OCI-LY1 (cell line): ENCODE results near the gene ARL16.

Experiments
- H2AFZ ChIP-seq: fragments of 200-600 bp; sonication (generic), shearing (Covaris generic); 2 replicates; pipeline ENCODE4 v1.6.0; 2014; ENCODE audit warnings: antibody characterized with exemption, mild to moderate bottlenecking, low read length
- H3F3A ChIP-seq: fragments of 200-600 bp; sonication (generic), shearing (Covaris generic); 2 replicates; pipeline ENCODE4 v1.6.0; 2014; ENCODE audit warnings: mild to moderate bottlenecking, antibody characterized with exemption, low read length, moderate library complexity; ENCODE audit not compliant: insufficient read depth
- H3K27ac ChIP-seq: fragments of 200-600 bp; sonication (generic); 2 replicates; pipeline ENCODE4 v1.5.1; 2014; ENCODE audit warnings: low read length, mixed run types, mild to moderate bottlenecking, low read depth; ENCODE audit not compliant: poor library complexity, severe bottlenecking
- H3K27me3 ChIP-seq: fragments of 200-600 bp; sonication (generic); 2 replicates; pipeline ENCODE4 v1.6.0; 2014; ENCODE audit warnings: antibody characterized with exemption, mild to moderate bottlenecking, low read length, moderate library complexity; ENCODE audit not compliant: insufficient read depth
- H3K36me3 ChIP-seq: fragments of 200-600 bp; sonication (generic); 2 replicates; pipeline ENCODE4 v1.6.1; 2014; ENCODE audit warnings: mild to moderate bottlenecking, antibody characterized with exemption, low read length, moderate library complexity, mixed read lengths; ENCODE audit not compliant: insufficient read depth
- H3K4me1 ChIP-seq: fragments of 200-600 bp; sonication (generic); 2 replicates; pipeline ENCODE4 v1.5.1; 2014; ENCODE audit warnings: mild to moderate bottlenecking, low read length, moderate library complexity; ENCODE audit not compliant: insufficient read depth, severe bottlenecking
- H3K4me2 ChIP-seq: fragments of 200-600 bp; sonication (generic), shearing (Covaris generic); 2 replicates; pipeline ENCODE4 v1.6.1; 2014; ENCODE audit warnings: low read length
- H3K4me3 ChIP-seq: fragments of 200-600 bp; sonication (generic); 2 replicates; pipeline ENCODE4 v1.5.1; 2014; ENCODE audit warnings: low read length, low read depth, mild to moderate bottlenecking, mixed read lengths; ENCODE audit not compliant: poor library complexity, severe bottlenecking
- H3K79me2 ChIP-seq: fragments of 200-600 bp; shearing (Covaris generic); 2 replicates; pipeline ENCODE4 v1.6.1; 2016; ENCODE audit warnings: mixed run types, low read length, mixed read lengths; ENCODE audit not compliant: insufficient read depth
- H3K9ac ChIP-seq: fragments of 200-600 bp; sonication (generic), shearing (Covaris generic); 2 replicates; pipeline ENCODE4 v1.6.1; 2014; ENCODE audit warnings: mild to moderate bottlenecking, low read length, mixed read lengths
- H3K9me2 ChIP-seq: fragments of 200-600 bp; sonication (generic), shearing (Covaris generic); 2 replicates; pipeline ENCODE4 v1.6.1; 2014; ENCODE audit warnings: low read depth, mild to moderate bottlenecking, low read length, mixed read lengths
- H3K9me3 ChIP-seq: fragments of 200-600 bp; shearing (Covaris generic); 2 replicates; pipeline ENCODE4 v1.6.1; 2014; ENCODE audit warnings: low read length, mixed read lengths
- H4K20me1 ChIP-seq: fragments of 200-600 bp; sonication (generic), shearing (Covaris generic); 2 replicates; pipeline ENCODE4 v1.6.0; 2016; ENCODE audit warnings: mild to moderate bottlenecking, low read length; ENCODE audit not compliant: insufficient read depth
- EZH2 ChIP-seq: fragments of 200-600 bp; sonication (generic), shearing (Covaris generic); IDR thresholded peaks from 2 replicates; pipeline ENCODE4 v1.8.0; 2017; ENCODE audit warnings: borderline replicate concordance, mixed run types, mild to moderate bottlenecking, antibody characterized with exemption, low read length, moderate library complexity, mixed read lengths
- TF ChIP-seq, protein P1 (sequence below): fragments of 200-600 bp; sonication (generic), shearing (Covaris generic); IDR thresholded peaks from 2 replicates; pipeline ENCODE4 v1.5.1; 2017; ENCODE audit warnings: mild to moderate bottlenecking, antibody characterized with exemption, low read length, moderate library complexity, mixed read lengths

ARL16 gene

DNA sequence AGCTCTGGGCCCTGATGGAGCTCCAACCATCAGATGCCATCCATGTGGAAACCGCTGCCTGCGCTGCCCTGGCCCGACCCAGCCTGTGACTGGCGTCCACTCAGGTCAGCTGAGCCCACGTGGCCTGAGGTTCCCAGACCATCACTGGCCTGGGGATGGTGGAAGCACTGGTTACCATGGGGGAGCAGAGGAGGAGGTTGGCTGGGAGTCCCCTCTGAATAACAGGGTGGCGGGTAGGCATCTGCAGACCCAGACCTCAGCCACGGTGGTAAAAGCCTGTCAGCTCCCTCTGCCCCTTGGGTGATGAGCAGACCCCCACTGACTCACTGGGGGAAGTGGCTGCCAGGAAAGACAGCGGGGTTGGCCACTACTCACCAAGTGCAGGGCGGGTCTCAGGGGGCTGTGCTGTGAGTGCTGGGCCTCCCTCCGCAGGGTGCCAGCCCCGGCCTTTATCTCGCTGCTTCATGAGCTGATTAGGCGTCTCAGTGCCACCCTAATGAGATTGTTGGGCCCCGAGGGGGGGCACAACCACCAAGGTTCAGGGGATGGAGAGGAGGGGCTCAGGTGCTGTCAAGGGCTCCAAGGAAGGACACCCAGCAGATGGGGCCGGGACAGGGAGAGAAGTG lies 27.4 kb downstream of the ARL16 start, which contains the start of gene PDE6G:
Gene PDE6G, minus strand, starts transcription at position 425 of the 626 bp plus-strand sequence. CDS start 3,237 bp downstream, outside the sequence.
- Histone ChIP-seq H3K4me1 (peaks cover 10% of the 10 kb centered on the region), H3K9me2 (no peaks in the 10 kb centered on the region), H3K4me3 (no peak within 1 kb of the TSS), H3K79me2 (no peaks in the 10 kb centered on the region), H3K27me3 (peaks cover 14% of the 10 kb centered on the region), H3K36me3 (no peaks in the 10 kb centered on the region), H4K20me1 (no peaks in the 10 kb centered on the region), H3K4me2 (no peak within 1 kb of the TSS), H3F3A (no peaks in the 10 kb centered on the region), H3K9me3 (no peaks in the 10 kb centered on the region), H2AFZ (no peak within 1 kb of the TSS), H3K27ac (no peak within 1 kb of the TSS), H3K9ac (no peak within 1 kb of the TSS)
- no peak for TF ChIP-seq EZH2
- TF ChIP-seq, protein P1, sequence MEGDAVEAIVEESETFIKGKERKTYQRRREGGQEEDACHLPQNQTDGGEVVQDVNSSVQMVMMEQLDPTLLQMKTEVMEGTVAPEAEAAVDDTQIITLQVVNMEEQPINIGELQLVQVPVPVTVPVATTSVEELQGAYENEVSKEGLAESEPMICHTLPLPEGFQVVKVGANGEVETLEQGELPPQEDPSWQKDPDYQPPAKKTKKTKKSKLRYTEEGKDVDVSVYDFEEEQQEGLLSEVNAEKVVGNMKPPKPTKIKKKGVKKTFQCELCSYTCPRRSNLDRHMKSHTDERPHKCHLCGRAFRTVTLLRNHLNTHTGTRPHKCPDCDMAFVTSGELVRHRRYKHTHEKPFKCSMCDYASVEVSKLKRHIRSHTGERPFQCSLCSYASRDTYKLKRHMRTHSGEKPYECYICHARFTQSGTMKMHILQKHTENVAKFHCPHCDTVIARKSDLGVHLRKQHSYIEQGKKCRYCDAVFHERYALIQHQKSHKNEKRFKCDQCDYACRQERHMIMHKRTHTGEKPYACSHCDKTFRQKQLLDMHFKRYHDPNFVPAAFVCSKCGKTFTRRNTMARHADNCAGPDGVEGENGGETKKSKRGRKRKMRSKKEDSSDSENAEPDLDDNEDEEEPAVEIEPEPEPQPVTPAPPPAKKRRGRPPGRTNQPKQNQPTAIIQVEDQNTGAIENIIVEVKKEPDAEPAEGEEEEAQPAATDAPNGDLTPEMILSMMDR, result no peak

DNA sequence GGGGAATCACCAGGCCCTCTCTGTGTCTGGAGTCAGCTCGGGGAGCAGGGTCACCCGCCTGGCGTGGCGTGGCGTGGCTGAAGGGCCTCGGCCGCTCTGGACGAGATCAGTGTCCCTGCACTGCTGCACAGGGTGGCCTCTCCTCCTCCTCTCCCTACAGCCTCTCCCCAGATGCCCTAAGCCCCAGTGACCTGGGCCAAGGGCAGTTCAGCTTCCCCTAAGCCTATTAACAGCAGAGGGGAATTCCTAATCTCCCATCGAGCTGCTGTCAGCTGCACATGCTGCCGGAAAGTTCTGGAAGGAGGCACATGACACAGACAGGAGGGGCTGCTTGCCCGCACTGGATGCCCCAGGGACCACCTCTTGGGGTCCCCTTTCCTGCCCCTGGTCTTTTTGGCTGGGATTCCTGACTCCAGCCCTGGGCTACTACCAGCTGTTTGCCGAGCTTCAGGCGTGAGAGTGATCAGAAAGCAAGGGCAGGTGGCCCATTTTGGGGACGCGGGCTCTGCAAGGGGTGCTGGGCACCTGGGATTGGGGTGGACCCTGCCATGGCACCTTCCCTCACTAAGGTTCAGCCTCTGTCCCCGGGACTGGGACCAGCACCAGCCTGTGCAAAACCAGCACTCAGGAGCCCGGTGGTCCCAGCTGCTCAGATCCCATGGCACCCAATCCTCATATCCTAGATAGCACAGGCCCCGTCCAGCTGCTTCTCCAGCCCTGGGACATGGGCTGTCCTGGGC lies 28.0 kb downstream of the ARL16 start:
- no peaks in the 10 kb centered on the region for H3K36me3 ChIP-seq
- H2AFZ ChIP-seq, result no peak overlapping the region
- no peak overlapping the region for H3K4me3 ChIP-seq
- no peaks in the 10 kb centered on the region for H3K9me3 ChIP-seq
- no peak for TF ChIP-seq EZH2
- TF ChIP-seq, protein P1, result no peak
- no peaks in the 10 kb centered on the region for H3F3A ChIP-seq
- no peaks in the 10 kb centered on the region for H3K9me2 ChIP-seq
- peaks cover 17% of the 10 kb centered on the region for H3K27me3 ChIP-seq
- H3K9ac ChIP-seq, result no peak overlapping the region
- H3K4me2 ChIP-seq, result no peak overlapping the region
- no peaks in the 10 kb centered on the region for H4K20me1 ChIP-seq
- peaks cover 10% of the 10 kb centered on the region for H3K4me1 ChIP-seq
- H3K27ac ChIP-seq, result no peak overlapping the region
- no peaks in the 10 kb centered on the region for H3K79me2 ChIP-seq

DNA sequence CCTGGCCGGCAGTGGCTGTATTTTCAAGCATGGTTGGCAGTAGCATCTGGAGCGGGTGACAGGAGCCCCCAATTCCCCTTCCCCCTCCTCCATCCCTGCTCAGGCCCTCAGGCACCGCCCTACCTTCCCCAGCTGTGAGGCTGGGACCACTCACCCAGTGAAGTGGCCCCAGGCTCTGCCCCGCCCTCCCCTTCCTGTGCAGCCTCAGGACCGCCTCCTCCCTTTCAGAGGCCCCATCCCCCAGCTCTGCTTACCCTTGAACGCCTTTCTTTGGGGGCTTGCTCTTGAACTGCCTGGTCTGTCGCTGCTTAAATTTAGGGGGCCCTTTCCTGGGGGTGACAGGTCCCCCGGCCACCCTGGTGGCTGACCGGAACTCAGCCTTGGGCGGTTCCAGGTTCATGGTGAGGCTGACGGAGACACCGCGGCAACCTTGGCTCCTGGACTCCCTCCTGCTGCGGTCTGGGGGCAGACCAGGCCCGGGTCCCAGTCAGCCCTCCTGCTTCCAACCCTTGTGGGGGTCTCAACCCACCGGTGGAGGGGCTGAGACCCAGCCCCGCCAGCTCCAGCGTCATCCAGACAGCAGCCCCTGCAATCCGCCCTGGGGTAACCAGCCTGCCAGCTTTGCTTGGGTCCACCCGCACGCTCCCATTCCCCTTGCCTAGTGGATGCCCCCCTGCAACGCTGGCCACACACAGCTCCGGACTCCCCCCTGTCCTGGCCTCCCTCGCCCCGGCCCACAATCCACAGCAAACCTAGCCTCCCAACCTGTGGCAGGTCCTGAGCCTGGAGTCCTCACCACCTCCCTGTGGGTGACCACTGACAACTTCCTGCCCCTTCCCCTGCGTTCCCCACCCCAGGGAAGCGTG lies 30.5 kb downstream of the ARL16 start:
- H3F3A ChIP-seq, result no peaks in the 10 kb centered on the region
- no peaks in the 10 kb centered on the region; the same call in 1 of the 2 replicates for H3K36me3 ChIP-seq
- H2AFZ ChIP-seq, result no peak overlapping the region
- H3K9me3 ChIP-seq, result no peaks in the 10 kb centered on the region
- H3K9ac ChIP-seq, result no peak overlapping the region; the same call in 1 of the 2 replicates
- peak overlapping the region; percentile 33 for H3K4me3 ChIP-seq
- no peaks in the 10 kb centered on the region for H3K79me2 ChIP-seq
- no peak overlapping the region for H3K27ac ChIP-seq
- no peaks in the 10 kb centered on the region for H4K20me1 ChIP-seq
- H3K27me3 ChIP-seq, result peaks cover 20% of the 10 kb centered on the region
- H3K4me1 ChIP-seq, result peaks cover 10% of the 10 kb centered on the region
- H3K4me2 ChIP-seq, result peak overlapping the region; percentile 43
- no peak for TF ChIP-seq EZH2
- TF ChIP-seq, protein P1, result no peak
- no peaks in the 10 kb centered on the region for H3K9me2 ChIP-seq
